GM18907 (cell line): ENCODE results near the gene KMT2D.

Experiments used
- ATAC-seq: cut with Tn5 transposase; IDR thresholded peaks from one replicate; pipeline ENCODE4 v1.9.1; 2021; ENCODE audit warnings: mild to moderate bottlenecking, moderate library complexity; ENCODE audit not compliant: unreplicated experiment

KMT2D gene

DNA sequence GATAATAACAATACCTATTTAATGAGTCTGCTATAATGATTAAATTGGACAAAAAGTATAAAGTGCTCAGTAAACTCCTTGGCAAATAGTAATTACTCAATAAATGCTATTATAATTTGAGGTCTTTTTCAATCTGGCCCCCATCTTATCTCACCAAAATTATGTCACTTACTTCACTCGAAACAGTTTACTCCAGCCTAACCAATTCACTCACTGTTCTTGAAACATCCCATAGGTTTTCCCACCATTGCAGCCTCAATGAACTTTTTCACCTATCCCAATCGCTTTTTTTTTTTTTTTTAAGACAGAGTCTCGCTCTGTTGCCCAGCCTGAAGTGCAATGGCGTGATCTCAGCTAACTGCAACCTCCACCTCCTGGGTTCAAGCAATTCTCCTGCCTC, 24.6 kb downstream of the KMT2D start:
- no peak for ATAC-seq

GRCh38 chr12:49034286-49034622, 26.3 kb downstream of the KMT2D start:
- no peak for ATAC-seq

- no peak for ATAC-seq
Observed at GRCh38 chr12:49033611-49034285, 26.8 kb downstream of the KMT2D start.

- ATAC-seq = no peak
Observed at GRCh38 chr12:49032679-49033447, 27.7 kb downstream of the KMT2D start.

DNA sequence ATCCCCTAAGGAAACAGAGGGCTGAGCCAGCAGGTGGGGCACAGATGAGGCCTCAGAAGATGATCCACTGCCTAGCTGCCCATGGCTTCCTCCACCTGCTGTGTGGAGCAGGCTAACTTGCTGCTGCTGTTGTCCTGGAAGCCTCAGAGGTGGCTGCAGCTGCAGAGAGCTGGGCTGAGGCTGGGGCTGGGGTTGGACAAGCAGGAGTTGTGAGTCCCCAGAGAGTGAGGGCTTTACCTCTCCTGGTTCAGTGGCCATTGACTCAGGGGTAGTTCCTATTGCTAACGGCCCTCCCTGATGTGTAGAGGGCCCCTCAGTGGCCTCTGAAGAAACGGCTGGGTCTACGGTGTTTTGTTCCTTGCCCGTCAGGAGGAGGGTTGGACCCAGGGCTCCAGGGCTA, 28.3 kb downstream of the KMT2D start:
- no peak for ATAC-seq

DNA sequence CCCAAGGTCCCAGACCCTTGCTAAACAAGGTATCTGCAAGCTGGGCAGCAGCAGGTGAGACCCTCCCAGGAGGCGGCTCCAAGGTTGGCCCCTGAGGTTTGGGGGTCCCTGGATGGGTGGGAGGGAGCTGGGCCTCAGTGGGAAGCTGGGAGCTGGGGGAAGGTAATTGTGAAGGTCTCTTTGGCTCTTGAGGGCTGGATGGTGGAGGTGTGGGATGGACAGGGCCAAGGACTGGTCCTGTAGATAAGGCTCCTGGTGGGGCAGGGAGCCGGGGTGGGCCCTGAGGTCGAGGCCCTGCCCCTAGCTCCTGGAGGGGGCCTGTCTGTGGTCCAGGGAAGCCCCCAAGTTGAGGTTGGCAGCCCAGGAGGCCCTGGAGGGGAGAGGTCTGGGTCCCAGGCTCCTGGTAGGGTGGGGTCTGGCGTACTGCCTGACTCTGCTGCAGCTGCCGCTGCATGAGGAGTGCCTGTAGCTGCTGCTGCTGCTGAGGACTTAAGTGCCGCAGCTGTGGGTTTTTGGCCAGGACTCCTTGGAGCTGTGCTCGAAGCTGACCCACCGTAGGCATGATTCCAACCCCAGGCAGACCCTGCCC, 28.9 kb downstream of the KMT2D start:
- ATAC-seq = no peak

DNA sequence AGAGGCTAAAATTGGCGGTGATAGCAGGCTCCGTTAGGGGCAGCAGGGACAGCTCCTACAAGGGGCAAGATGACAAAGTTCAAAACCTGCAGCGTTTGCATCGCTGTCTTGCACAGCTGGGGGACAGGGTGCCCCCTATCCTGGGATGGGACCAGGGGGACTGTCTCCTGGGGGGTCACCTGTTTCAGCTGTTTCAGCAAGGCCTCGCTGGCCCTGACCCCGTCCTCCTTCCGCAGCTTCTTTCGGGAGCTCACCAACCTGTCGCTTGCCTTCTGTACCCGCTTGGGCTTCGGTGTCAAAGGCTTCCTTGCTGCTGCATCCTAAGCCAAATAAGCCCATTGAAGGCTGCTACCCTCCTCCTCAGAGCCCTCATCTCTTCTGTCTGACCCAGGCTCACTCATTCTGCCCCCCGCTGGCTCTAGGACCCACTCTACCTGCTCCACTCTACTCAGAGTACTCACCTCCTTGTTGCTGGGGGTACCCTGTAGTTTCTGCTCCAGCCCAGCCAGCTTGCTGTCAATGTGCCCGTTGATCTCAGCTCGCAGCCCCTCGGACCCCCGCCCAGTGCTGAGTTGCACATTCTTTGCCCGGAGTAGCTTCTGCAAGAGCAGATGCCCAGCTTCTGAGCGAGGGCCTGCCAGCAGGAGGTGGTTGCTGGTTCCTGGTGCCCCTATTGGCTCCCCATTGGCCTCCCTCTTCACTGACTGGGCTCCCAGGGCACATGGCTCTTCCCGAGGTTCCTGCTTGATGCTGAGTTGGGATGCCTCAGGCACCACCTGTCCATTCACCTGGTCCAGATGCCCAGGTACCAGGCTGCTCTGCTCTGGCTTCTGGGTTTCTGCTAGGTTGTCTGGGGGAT, 29.7 kb downstream of the KMT2D start:
- ATAC-seq = no peak

DNA sequence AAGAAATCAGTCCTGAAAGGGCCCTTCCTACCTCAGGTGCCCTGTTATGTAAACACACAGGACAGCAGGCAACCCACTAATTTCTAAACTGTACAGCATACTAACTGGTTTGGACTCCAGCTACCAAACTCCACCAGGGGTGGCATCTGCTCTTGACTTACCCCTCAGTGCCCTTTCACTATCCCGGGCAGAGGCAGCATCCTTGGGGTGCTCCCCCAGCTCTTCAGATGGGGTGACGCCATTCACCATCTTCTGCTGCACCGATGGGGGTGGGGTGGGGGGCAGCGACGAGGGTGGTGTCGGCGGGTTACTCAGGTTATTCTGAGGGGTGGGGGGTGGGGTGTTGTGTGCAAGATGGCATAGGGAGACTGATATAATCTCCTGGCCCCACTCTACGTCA, 30.5 kb downstream of the KMT2D start:
- ATAC-seq = no peak

- ATAC-seq = no peak
Observed at GRCh38 chr12:49028666-49029275, 31.8 kb downstream of the KMT2D start.

DNA sequence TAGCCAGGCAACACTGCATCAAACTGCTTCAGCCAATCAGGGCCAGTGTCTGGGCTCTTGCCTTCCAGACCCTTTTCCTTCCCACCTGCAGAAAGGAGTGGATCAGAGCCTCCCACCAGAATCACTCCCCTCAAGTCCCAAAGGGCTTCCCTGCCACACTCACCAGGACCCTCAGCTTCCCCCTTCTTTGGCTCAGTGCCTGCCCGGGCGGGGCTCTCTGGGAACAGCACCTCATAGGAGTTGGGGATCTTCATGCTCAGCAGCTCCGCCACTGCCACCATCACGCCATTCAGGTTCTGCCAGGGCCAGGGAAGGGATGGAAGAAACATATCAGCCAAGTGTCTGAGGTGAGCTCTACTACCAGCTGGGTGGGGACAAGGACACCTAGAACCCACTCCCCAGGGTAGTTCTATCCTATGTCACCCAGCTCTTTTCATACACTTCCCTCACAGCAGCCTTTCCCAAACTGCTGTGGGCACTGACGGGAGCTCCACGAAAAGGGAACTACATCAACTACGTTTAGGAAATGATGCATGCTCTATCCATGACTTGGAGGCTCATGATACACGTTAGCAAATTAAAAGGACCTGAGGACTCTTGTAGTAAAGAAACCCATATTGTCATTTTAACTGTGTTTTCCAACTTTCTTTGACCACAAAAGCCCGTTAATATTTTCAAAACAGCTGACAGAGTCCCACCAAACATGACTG, 32.6 kb downstream of the KMT2D start:
- ATAC-seq = no peak

DNA sequence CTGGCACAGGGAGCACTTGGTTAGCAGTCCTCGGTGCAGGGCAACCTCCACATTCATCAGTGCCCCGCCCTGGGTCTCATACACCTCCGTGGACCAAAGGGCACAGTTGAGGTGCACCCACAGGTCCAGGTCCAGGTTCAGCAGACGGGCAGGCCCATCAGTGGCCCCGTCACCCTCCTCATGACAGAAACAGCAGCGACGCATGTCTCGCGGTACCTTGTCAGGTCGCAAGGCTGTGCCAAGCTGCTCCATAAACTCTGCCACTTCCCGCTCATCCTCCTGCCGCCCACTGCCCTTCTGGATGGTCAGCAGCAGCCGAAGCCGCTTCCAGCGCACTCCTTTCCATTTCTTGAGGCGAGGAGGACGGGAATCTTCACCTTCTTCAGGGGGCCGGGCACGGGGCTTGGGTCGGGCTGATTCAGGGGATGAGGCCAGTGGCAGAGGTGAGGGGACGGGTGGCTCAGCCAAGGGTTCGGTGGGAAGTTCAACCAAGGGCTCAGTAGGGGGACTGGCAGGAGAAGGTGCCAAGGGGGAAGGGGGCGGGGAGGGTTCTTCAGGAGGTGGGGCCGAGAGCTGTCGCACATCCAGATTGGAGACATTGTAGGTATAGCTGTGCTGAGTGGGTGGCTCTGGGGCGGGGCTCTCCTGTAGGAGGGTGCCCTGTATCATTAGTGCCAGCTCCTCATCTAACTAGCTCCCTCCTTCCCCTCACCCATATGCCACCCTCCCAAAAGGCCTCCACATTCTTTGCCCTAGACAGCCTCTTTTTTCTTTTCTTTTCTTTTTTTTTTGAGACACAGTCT, 33.7 kb downstream of the KMT2D start:
- ATAC-seq = no peak

DNA sequence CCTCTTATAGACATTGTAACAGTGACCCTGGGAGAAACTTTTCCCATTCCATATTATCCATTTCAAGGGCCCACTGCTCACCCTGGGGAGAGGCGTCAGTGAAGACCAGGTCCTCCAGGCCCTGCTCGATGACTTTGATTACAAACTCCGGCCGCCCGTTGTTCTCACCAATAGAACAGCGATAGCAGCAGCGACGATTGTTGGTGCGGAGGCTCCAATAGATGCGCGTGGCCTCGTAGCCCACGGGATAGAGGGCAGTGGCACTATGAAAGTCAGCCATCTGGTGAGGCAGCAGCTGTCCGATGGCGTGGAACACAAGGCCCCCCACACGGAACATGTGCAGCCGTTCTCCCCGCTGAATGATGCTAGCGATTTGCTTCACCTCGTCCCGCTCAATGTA, 34.5 kb downstream of the KMT2D start:
- no peak for ATAC-seq

GRCh38 chr12:49025463-49025862, 35.1 kb downstream of the KMT2D start:
- no peak for ATAC-seq

DNA sequence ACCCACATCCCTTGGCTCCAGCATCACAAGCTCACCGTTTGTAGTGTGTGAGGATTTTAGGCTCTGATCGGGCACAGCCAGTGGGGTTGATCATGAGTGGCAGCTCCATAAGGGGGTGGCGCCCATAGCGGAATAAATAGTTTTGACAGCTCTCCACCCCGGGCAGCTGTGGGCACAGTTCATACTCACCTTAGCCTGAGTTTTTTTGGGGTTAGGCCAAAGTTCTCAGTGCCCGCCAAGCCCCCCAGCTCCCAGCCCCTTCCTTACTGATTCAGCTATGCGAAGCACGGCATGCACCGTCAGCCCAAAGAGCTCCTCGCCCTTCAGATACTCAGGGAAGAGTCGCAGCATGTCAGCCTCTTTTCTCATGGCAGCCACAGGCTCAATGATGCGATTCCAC, 36.1 kb downstream of the KMT2D start:
- no peak for ATAC-seq

DNA sequence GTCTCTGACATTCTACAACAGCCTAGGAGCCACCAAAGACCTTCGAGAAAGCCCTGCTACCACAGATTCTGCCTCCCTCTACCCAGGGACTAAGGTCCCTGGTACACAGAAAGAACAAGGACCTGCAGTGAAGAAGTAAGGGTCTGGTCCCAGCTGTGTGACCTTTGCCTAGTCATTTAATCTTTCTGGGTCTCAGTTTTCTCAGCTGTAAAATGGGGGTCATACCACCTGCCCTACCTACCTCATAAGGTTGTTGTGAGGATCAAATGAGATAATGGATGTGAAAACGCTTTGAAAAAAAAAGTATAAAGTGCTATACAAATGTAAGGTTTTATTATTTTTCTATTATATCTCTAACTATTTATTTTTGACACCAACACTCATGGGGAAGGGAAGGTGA, 36.8 kb downstream of the KMT2D start:
- no peak for ATAC-seq

DNA sequence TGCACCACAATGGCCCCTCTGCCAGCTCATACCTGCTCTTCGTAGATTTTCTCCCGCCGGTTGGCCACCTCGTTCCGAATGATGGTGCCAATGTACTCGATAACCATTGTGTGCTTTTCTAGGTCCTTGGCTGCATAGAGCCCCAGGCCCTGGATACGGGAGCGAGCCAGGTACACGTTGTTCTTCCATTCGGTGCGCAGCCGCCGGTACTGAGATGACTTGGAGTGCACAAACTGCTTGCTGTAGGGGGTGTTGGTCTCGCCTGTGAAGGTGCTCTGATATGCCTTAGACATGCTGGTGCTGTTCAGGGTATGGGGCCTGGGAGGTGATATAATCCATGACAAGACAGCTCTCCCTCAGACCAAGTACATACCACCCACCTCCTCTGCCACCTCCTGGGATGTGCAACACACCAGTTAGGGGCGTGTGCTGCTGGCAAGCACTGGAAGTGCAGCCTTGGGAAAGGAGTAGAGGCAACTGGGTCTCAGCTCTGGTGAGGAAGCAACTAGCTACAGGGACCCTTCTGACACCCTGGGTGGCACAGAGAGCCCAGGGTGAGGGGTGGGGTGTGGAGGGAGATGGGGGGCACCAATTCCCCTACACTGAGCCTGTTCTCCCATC, 37.9 kb downstream of the KMT2D start:
- no peak for ATAC-seq

GRCh38 chr12:49021292-49021915, 39.2 kb downstream of the KMT2D start:
- no peak for ATAC-seq

DNA sequence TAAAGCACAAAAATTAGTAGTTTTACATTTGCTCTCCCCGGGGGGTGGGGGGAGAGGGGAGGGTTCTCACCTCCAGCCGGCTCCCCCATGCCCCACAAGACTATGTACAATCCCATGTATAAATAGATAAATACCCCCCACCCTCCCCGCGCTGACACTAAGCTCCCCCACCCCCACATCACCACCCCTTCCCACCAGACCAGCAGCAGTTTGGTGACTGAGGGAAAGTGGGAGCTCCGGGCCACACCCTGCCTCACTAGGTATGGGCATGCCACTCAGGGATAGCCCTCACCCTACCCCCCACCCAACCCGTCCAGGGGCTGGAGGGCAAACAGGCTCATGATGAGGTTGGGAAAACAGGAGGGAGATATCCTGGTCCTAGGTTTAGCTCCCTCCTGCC, 40.2 kb downstream of the KMT2D start:
- ATAC-seq = no peak
